GM04503 (cell line): ENCODE results near the gene SGSH.
"Not testable (repeated sequence)": the region's sequence is repeated elsewhere in the genome, so short reads cannot be mapped to it uniquely, and the experiment has no call there.

Experiments used
- DNase-seq: peaks from one replicate; pipeline ENCODE4 v3.0.0-alpha.2; 2012; ENCODE audit warnings: low read depth

The SGSH gene

GRCh38 chr17:80253631-80254395 is 33.7 kb upstream of the SGSH start:
- no peak for DNase-seq

- DNase-seq = no peak
Measured at GRCh38 chr17:80252871-80253270, 32.7 kb upstream of the SGSH start.

- DNase-seq = no peak
Measured at GRCh38 chr17:80251966-80252365, 31.8 kb upstream of the SGSH start.

- DNase-seq = no peak
Measured at GRCh38 chr17:80248894-80249710, 29.0 kb upstream of the SGSH start.

GRCh38 chr17:80248001-80248893 is 28.1 kb upstream of the SGSH start:
- no peak for DNase-seq

- DNase-seq = no peak
Measured at GRCh38 chr17:80247561-80247960, 27.4 kb upstream of the SGSH start.

- DNase-seq = no peak
Measured at GRCh38 chr17:80246726-80247125, 26.6 kb upstream of the SGSH start.

- DNase-seq = no peak
Measured at GRCh38 chr17:80246266-80246681, 26.1 kb upstream of the SGSH start.

- no peak for DNase-seq
Measured at GRCh38 chr17:80245566-80246265, 25.6 kb upstream of the SGSH start.

- no peak for DNase-seq
Measured at GRCh38 chr17:80244871-80245509, 24.9 kb upstream of the SGSH start.

- not testable (repeated sequence) for DNase-seq
Measured at GRCh38 chr17:80244448-80244847, 24.3 kb upstream of the SGSH start.

- DNase-seq = no peak
Measured at GRCh38 chr17:80243526-80244433, 23.6 kb upstream of the SGSH start.

- no peak for DNase-seq
Measured at GRCh38 chr17:80242505-80242904, 22.4 kb upstream of the SGSH start.

- no peak for DNase-seq
Measured at GRCh38 chr17:80237386-80237785, 17.3 kb upstream of the SGSH start.

- DNase-seq = no peak
Measured at GRCh38 chr17:80236911-80237310, 16.8 kb upstream of the SGSH start.

- no peak for DNase-seq
Measured at GRCh38 chr17:80233202-80233601, 13.1 kb upstream of the SGSH start.

- no peak for DNase-seq
Measured at GRCh38 chr17:80232438-80232837, 12.3 kb upstream of the SGSH start.

GRCh38 chr17:80229011-80229410 is 8.9 kb upstream of the SGSH start:
- no peak for DNase-seq

- no peak for DNase-seq
Measured at GRCh38 chr17:80228477-80228876, 8.3 kb upstream of the SGSH start.

- DNase-seq = no peak
Measured at GRCh38 chr17:80227666-80228065, 7.5 kb upstream of the SGSH start.
